Measurements from ENCODE around the gene LAMA2.

DNA sequence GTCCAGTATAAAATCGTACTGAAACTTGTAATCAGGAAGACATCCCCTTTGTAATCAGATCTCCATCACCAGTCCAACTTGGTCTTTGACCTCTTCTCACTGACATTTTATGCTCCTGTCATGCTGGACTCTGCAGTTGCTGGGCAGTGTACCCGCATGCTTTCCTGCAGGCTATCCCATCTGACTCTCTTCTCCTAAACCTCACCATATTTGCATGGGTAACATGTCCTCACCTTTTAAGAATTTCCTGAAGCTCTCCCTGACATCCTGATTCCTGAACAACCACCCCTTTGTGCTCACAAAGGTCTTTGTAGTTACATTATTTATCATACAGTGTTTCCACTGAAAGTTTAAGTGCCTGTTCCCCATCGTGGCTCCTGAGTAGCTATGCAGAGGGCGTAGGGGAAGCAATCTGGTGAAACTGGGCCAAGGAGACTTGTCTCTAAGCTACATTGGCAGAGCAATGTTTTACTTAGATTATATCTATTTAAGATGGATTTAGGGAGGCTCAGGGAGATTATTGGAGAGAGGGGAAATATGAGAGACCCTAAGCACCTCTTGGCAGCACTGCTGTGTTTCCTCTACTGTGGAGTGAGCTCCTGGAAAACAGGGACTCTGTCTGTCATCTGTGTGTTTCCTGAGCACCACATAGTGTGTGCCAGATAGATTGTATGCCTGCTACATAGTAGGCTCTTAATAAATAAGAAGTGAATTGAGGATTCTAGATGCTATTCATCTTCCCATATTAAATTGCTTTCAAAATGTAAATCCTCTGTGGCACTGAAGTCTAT lies 124.0 kb downstream of the LAMA2 start:
- no peak for TF ChIP-seq POLR2A (IDR thresholded peaks at IDR 0.05; ENCODE audit: low read depth)
- TF ChIP-seq, protein P1, sequence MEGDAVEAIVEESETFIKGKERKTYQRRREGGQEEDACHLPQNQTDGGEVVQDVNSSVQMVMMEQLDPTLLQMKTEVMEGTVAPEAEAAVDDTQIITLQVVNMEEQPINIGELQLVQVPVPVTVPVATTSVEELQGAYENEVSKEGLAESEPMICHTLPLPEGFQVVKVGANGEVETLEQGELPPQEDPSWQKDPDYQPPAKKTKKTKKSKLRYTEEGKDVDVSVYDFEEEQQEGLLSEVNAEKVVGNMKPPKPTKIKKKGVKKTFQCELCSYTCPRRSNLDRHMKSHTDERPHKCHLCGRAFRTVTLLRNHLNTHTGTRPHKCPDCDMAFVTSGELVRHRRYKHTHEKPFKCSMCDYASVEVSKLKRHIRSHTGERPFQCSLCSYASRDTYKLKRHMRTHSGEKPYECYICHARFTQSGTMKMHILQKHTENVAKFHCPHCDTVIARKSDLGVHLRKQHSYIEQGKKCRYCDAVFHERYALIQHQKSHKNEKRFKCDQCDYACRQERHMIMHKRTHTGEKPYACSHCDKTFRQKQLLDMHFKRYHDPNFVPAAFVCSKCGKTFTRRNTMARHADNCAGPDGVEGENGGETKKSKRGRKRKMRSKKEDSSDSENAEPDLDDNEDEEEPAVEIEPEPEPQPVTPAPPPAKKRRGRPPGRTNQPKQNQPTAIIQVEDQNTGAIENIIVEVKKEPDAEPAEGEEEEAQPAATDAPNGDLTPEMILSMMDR (IDR thresholded peaks at IDR 0.05), result no peak
